ENCODE measurements around the gene DNAJB9.

- no peak for TF ChIP-seq ZNF3 (CRISPR knock-in tag; IDR thresholded peaks at IDR 0.05)
- no peak for TF ChIP-seq ZNF232 (CRISPR knock-in tag; IDR thresholded peaks at IDR 0.05; ENCODE audit: borderline replicate concordance)
- no peak for TF ChIP-seq TRIM24 (CRISPR knock-in tag; IDR thresholded peaks at IDR 0.05)
- no peak for TF ChIP-seq TAF15 (IDR thresholded peaks at IDR 0.05; ENCODE audit: low read depth, low read length, poor library complexity, severe bottlenecking)
- TF ChIP-seq NFE2L1 (CRISPR knock-in tag; IDR thresholded peaks at IDR 0.05; ENCODE audit: borderline replicate concordance): no peak
- TF ChIP-seq ZFP37 (CRISPR knock-in tag; IDR thresholded peaks at IDR 0.05; ENCODE audit: borderline replicate concordance): no peak
- TF ChIP-seq AGO1 (IDR thresholded peaks at IDR 0.05; ENCODE audit: low read depth, low read length, poor library complexity, severe bottlenecking): no peak
- TF ChIP-seq, protein P1, sequence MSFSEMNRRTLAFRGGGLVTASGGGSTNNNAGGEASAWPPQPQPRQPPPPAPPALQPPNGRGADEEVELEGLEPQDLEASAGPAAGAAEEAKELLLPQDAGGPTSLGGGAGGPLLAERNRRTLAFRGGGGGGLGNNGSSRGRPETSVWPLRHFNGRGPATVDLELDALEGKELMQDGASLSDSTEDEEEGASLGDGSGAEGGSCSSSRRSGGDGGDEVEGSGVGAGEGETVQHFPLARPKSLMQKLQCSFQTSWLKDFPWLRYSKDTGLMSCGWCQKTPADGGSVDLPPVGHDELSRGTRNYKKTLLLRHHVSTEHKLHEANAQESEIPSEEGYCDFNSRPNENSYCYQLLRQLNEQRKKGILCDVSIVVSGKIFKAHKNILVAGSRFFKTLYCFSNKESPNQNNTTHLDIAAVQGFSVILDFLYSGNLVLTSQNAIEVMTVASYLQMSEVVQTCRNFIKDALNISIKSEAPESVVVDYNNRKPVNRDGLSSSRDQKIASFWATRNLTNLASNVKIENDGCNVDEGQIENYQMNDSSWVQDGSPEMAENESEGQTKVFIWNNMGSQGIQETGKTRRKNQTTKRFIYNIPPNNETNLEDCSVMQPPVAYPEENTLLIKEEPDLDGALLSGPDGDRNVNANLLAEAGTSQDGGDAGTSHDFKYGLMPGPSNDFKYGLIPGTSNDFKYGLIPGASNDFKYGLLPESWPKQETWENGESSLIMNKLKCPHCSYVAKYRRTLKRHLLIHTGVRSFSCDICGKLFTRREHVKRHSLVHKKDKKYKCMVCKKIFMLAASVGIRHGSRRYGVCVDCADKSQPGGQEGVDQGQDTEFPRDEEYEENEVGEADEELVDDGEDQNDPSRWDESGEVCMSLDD (CRISPR knock-in tag; IDR thresholded peaks at IDR 0.05; ENCODE audit: borderline replicate concordance): no peak
- TF ChIP-seq ZNF274 (CRISPR knock-in tag; IDR thresholded peaks at IDR 0.05): no peak
Observed at GRCh38 chr7:108578937-108579336, 9.3 kb downstream of the DNAJB9 start.
